Neural cell (in vitro differentiated cells): ENCODE data around the gene SMKR1. TPM values are rescaled to one million over a fixed set of nuclear protein-coding genes. Genes with fewer than 3 reads are reported as not detected.
"Not testable (repeated sequence)": the region's sequence is repeated elsewhere in the genome, so short reads cannot be mapped to it uniquely, and the experiment has no call there.

Experiments used
- H2AFZ ChIP-seq: fragments of 200-600, 300-800 bp; sonication (generic), shearing (Covaris generic); 2 replicates; pipeline ENCODE4 v1.6.0; 2014; ENCODE audit warnings: low read depth, mild to moderate bottlenecking, antibody characterized with exemption, low read length, moderate library complexity
- H3F3A ChIP-seq: fragments of 200-600 bp; shearing (Covaris generic); 2 replicates; pipeline ENCODE4 v1.6.1; 2016; ENCODE audit warnings: mild to moderate bottlenecking, moderate library complexity, mixed read lengths, antibody characterized with exemption, low read length; ENCODE audit not compliant: insufficient read depth, poor library complexity, severe bottlenecking
- H3K27ac ChIP-seq: fragments of 200-600, 300-800 bp; sonication (generic), shearing (Covaris generic); 2 replicates; pipeline ENCODE4 v1.5.1; 2014; ENCODE audit warnings: mild to moderate bottlenecking, low read length, moderate library complexity
- H3K27me3 ChIP-seq: fragments of 300-800, 200-600 bp; sonication (generic), shearing (Covaris generic); 2 replicates; pipeline ENCODE4 v1.6.0; 2014; ENCODE audit warnings: mild to moderate bottlenecking, low read depth, low read length, moderate library complexity; ENCODE audit not compliant: insufficient read depth
- H3K36me3 ChIP-seq: fragments of 300-800, 200-600 bp; sonication (generic), shearing (Covaris generic); 2 replicates; pipeline ENCODE4 v1.5.1; 2014; ENCODE audit warnings: mild to moderate bottlenecking, antibody characterized with exemption, low read length, moderate library complexity; ENCODE audit not compliant: insufficient read depth
- H3K4me2 ChIP-seq: fragments of 300-800, 200-600 bp; sonication (generic), shearing (Covaris generic); 2 replicates; pipeline ENCODE4 v1.6.0; 2014; ENCODE audit warnings: mild to moderate bottlenecking, low read length
- H3K4me3 ChIP-seq: fragments of 300-800, 200-600 bp; sonication (generic), shearing (Covaris generic); 2 replicates; pipeline ENCODE4 v1.5.1; 2014; ENCODE audit warnings: mild to moderate bottlenecking, low read length, moderate library complexity
- H3K79me2 ChIP-seq: fragments of 200-600 bp; shearing (Covaris generic); replicated peaks from 2 replicates; pipeline ENCODE4 v1.6.0; 2014; ENCODE audit warnings: mild to moderate bottlenecking, low read length, moderate library complexity; ENCODE audit not compliant: insufficient read depth
- H3K9ac ChIP-seq: fragments of 300-800, 200-600 bp; sonication (generic), shearing (Covaris generic); 2 replicates; pipeline ENCODE4 v1.6.1; 2016; ENCODE audit warnings: mild to moderate bottlenecking, low read length, mixed read lengths
- H3K9me2 ChIP-seq: fragments of 200-600 bp; shearing (Covaris generic); 2 replicates; pipeline ENCODE4 v1.6.1; 2016; ENCODE audit warnings: mild to moderate bottlenecking, low read length, mixed read lengths; ENCODE audit not compliant: insufficient read depth
- H3K9me3 ChIP-seq: fragments of 200-600, 300-800 bp; sonication (generic), shearing (Covaris generic); 2 replicates; pipeline ENCODE4 v1.6.1; 2016; ENCODE audit warnings: mild to moderate bottlenecking, mixed run types, low read length, moderate library complexity, mixed read lengths
- H4K20me1 ChIP-seq: fragments of 200-600 bp; shearing (Covaris generic); 2 replicates; pipeline ENCODE4 v1.6.1; 2016; ENCODE audit warnings: mild to moderate bottlenecking, mixed run types; ENCODE audit not compliant: insufficient read depth
- EP300 ChIP-seq: fragments of 450-650 bp; conservative IDR thresholded peaks from 2 replicates; pipeline ENCODE4 v1.6.1; 2014; ENCODE audit warnings: antibody characterized with exemption, mild to moderate bottlenecking, moderate library complexity; ENCODE audit not compliant: poor library complexity, severe bottlenecking
- EZH2 ChIP-seq: fragments of 200-600, 300-800 bp; shearing (Covaris generic), sonication (generic); IDR thresholded peaks from 2 replicates; pipeline ENCODE4 v1.6.1; 2014; ENCODE audit warnings: antibody characterized with exemption, low read length, borderline replicate concordance, mild to moderate bottlenecking; ENCODE audit not compliant: insufficient read depth, poor library complexity, severe bottlenecking
- MXI1 ChIP-seq: fragments of 450-650 bp; conservative IDR thresholded peaks from 2 replicates; pipeline ENCODE4 v1.6.1; 2014; ENCODE audit warnings: antibody characterized with exemption, mild to moderate bottlenecking; ENCODE audit not compliant: poor library complexity, severe bottlenecking
- POLR2AphosphoS5 ChIP-seq: IDR thresholded peaks from 2 replicates; pipeline ENCODE4 v1.6.1; 2012
- RAD21 ChIP-seq: fragments of 450-650 bp; conservative IDR thresholded peaks from 2 replicates; pipeline ENCODE4 v1.6.1; 2014; ENCODE audit warnings: antibody characterized with exemption, mild to moderate bottlenecking, moderate library complexity
- SMC3 ChIP-seq: fragments of 450-650 bp; conservative IDR thresholded peaks from 2 replicates; pipeline ENCODE4 v1.6.1; 2014; ENCODE audit warnings: antibody characterized with exemption, mild to moderate bottlenecking, moderate library complexity; ENCODE audit not compliant: poor library complexity
- TAF1 ChIP-seq: IDR thresholded peaks from 2 replicates; pipeline ENCODE4 v1.6.1; 2012; ENCODE audit warnings: low read depth
- polyA plus RNA-seq: library from polyadenylated mRNA; depleted of rRNA; stranded (reverse); fragments of >200 nt; gene quantifications from 2 replicates; pipeline ENCODE4 v1.2.3, GENCODE V29; 2014
- TF ChIP-seq, protein P1 (sequence below): IDR thresholded peaks from 2 replicates; pipeline ENCODE4 v1.6.1; 2012; ENCODE audit warnings: borderline replicate concordance
- TF ChIP-seq, protein P2 (sequence below): fragments of 450-650 bp; IDR thresholded peaks from 2 replicates; pipeline ENCODE4 v1.5.1; 2014; ENCODE audit warnings: antibody characterized with exemption, mild to moderate bottlenecking, moderate library complexity; ENCODE audit not compliant: poor library complexity, severe bottlenecking

The SMKR1 gene
- polyA plus RNA-seq, 1 donor from 2014 or later: 8.5 TPM

DNA sequence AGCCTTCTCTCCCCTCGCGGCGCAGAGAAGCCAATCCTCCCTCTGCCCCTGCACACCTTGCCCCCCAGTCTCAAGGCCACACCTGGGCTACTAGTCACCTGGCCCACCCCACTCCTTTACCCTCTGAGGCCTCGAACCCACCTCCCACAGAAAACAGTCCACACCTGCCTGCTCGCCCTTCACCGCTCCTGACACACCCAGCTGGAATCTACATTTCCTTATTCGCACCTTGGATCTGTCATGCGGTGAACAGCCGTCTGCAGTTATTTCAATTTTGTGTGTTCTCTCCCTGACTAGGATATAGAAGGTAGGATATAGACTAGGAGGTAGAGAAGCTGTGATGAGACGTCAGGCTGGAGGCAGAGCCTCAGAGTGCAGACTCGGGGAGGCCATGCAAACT is 29.4 kb downstream of the SMKR1 start:
- H3K9me3 ChIP-seq: no peaks in the 10 kb centered on the region
- no peak overlapping the region for H3K9ac ChIP-seq
- no peak overlapping the region for H3K4me3 ChIP-seq
- no peaks in the 10 kb centered on the region for H3K36me3 ChIP-seq
- no peak overlapping the region for H3K4me2 ChIP-seq
- no peaks in the 10 kb centered on the region for H3K9me2 ChIP-seq
- TF ChIP-seq RAD21 (no peak), EZH2 (no peak), TAF1 (no peak), MXI1 (no peak), POLR2AphosphoS5 (no peak), SMC3 (no peak), EP300 (no peak)
- TF ChIP-seq, protein P1, sequence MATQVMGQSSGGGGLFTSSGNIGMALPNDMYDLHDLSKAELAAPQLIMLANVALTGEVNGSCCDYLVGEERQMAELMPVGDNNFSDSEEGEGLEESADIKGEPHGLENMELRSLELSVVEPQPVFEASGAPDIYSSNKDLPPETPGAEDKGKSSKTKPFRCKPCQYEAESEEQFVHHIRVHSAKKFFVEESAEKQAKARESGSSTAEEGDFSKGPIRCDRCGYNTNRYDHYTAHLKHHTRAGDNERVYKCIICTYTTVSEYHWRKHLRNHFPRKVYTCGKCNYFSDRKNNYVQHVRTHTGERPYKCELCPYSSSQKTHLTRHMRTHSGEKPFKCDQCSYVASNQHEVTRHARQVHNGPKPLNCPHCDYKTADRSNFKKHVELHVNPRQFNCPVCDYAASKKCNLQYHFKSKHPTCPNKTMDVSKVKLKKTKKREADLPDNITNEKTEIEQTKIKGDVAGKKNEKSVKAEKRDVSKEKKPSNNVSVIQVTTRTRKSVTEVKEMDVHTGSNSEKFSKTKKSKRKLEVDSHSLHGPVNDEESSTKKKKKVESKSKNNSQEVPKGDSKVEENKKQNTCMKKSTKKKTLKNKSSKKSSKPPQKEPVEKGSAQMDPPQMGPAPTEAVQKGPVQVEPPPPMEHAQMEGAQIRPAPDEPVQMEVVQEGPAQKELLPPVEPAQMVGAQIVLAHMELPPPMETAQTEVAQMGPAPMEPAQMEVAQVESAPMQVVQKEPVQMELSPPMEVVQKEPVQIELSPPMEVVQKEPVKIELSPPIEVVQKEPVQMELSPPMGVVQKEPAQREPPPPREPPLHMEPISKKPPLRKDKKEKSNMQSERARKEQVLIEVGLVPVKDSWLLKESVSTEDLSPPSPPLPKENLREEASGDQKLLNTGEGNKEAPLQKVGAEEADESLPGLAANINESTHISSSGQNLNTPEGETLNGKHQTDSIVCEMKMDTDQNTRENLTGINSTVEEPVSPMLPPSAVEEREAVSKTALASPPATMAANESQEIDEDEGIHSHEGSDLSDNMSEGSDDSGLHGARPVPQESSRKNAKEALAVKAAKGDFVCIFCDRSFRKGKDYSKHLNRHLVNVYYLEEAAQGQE: no peak
- TF ChIP-seq, protein P2, sequence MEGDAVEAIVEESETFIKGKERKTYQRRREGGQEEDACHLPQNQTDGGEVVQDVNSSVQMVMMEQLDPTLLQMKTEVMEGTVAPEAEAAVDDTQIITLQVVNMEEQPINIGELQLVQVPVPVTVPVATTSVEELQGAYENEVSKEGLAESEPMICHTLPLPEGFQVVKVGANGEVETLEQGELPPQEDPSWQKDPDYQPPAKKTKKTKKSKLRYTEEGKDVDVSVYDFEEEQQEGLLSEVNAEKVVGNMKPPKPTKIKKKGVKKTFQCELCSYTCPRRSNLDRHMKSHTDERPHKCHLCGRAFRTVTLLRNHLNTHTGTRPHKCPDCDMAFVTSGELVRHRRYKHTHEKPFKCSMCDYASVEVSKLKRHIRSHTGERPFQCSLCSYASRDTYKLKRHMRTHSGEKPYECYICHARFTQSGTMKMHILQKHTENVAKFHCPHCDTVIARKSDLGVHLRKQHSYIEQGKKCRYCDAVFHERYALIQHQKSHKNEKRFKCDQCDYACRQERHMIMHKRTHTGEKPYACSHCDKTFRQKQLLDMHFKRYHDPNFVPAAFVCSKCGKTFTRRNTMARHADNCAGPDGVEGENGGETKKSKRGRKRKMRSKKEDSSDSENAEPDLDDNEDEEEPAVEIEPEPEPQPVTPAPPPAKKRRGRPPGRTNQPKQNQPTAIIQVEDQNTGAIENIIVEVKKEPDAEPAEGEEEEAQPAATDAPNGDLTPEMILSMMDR: no peak
- no peaks in the 10 kb centered on the region for H3F3A ChIP-seq
- H3K27ac ChIP-seq: no peak overlapping the region
- H4K20me1 ChIP-seq: no peaks in the 10 kb centered on the region
- H3K27me3 ChIP-seq: no peaks in the 10 kb centered on the region
- no peak overlapping the region for H2AFZ ChIP-seq
- H3K79me2 ChIP-seq: no peaks in the 10 kb centered on the region

DNA sequence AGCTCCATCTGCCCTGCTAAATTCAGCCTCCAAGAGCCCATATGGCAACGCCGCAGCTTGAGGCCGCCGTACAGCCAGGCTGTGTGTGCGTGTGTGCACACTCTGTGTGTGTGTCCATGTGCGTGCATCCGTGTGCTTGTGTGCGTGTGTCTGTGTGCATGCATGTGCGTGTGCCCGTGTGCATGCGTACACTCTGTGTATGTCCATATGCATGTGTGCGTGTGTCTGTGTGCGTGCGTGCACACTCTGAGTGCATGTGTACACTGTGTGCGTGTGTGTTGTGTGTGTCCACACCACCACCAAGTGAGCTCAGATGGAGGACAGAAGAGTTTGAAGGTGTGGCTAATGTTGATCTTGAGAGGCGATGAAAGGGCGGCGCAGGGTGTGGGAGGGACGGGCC is 30.0 kb downstream of the SMKR1 start:
- no peak for TF ChIP-seq EP300
- no peak for TF ChIP-seq EZH2
- TF ChIP-seq POLR2AphosphoS5: no peak
- H4K20me1 ChIP-seq: no peaks in the 10 kb centered on the region
- H3K27me3 ChIP-seq: no peaks in the 10 kb centered on the region
- H3K4me2 ChIP-seq: no peak overlapping the region
- H3K4me3 ChIP-seq: no peak overlapping the region
- no peak overlapping the region for H3K27ac ChIP-seq
- H2AFZ ChIP-seq: no peak overlapping the region
- no peaks in the 10 kb centered on the region for H3K79me2 ChIP-seq
- no peak overlapping the region for H3K9ac ChIP-seq
- H3K9me2 ChIP-seq: no peaks in the 10 kb centered on the region
- H3K36me3 ChIP-seq: no peaks in the 10 kb centered on the region
- H3K9me3 ChIP-seq: no peaks in the 10 kb centered on the region
- no peaks in the 10 kb centered on the region for H3F3A ChIP-seq

DNA sequence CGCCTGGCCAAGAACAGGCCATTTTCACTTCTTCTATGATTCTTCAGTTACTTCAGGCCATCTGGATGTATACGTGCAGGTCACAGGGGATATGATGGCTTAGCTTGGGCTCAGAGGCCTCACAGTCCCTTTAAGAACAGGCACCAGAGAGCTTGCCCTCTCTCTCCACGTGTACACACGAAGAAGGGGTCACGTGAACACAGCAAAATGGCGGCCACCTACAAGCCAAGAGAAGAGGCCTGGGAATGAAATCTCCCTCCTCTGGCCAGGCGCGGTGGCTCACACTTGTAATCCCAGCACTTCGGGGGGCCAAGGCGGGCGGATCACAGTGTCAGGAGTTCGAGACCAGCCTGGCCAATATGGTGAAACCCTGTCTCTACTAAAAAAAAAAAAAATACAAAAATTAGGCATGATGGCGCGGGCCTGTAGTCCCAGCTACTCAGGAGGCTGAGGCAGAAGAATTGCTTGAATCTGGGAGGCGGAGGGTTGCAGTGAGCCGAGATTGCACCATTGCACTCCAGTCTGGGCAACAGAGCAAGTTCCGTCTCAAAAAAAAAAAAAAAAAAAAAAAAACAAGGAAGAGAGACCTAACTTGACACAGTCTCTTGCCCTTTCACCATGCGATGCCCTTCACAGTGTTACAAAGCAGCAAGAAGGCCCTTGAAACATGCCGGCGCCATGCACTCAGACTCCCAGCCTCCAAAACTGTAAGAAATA is 32.4 kb downstream of the SMKR1 start:
- not testable (repeated sequence) for H3K9ac ChIP-seq, H4K20me1 ChIP-seq, H3K27ac ChIP-seq, H3K27me3 ChIP-seq, H3K9me3 ChIP-seq, H3K36me3 ChIP-seq, H3F3A ChIP-seq, H3K4me3 ChIP-seq, H3K79me2 ChIP-seq, H3K4me2 ChIP-seq, H2AFZ ChIP-seq, H3K9me2 ChIP-seq
